RWPE2 (cell line): ENCODE measurements around the gene ECE1.

Experiments
- ATAC-seq: fragments of 200-7000 bp; cut with Tn5 transposase; 3 replicates; pipeline ENCODE4 v1.9.1; 2021; ENCODE audit warnings: low read depth
- DNase-seq: peaks from one replicate; pipeline ENCODE4 v3.0.0-alpha.2; 2020; ENCODE audit warnings: low spot score
- H3K27ac ChIP-seq: fragments of 450-650 bp; 2 replicates; pipeline ENCODE4 v1.5.1; 2017; ENCODE audit warnings: mild to moderate bottlenecking; ENCODE audit not compliant: poor library complexity, severe bottlenecking
- H3K27me3 ChIP-seq: fragments of 250-450 bp; sonication (Bioruptor Pico); 2 replicates; pipeline ENCODE4 v1.5.1; 2021; ENCODE audit warnings: mild to moderate bottlenecking, moderate library complexity; ENCODE audit not compliant: insufficient read depth, poor library complexity, severe bottlenecking
- H3K36me3 ChIP-seq: fragments of 250-450 bp; sonication (Bioruptor Pico); 2 replicates; pipeline ENCODE4 v1.5.1; 2020; ENCODE audit warnings: low read depth, mild to moderate bottlenecking, moderate library complexity
- H3K4me1 ChIP-seq: fragments of 250-450 bp; sonication (Bioruptor Pico); 2 replicates; pipeline ENCODE4 v1.5.1; 2021; ENCODE audit warnings: mild to moderate bottlenecking, moderate library complexity; ENCODE audit not compliant: insufficient read depth, poor library complexity, severe bottlenecking
- H3K4me3 ChIP-seq: fragments of 250-450 bp; sonication (Bioruptor Pico); 2 replicates; pipeline ENCODE4 v1.5.1; 2021; ENCODE audit warnings: mild to moderate bottlenecking, moderate library complexity; ENCODE audit not compliant: severe bottlenecking
- H3K9me3 ChIP-seq: fragments of 250-450 bp; sonication (Bioruptor Pico); 2 replicates; pipeline ENCODE4 v1.5.1; 2021; ENCODE audit warnings: mild to moderate bottlenecking, moderate library complexity; ENCODE audit not compliant: severe bottlenecking
- TF ChIP-seq, protein P1 (sequence below): fragments of 450-650 bp; IDR thresholded peaks from one replicate; pipeline ENCODE4 v1.5.1; 2017; ENCODE audit warnings: mild to moderate bottlenecking, moderate library complexity; ENCODE audit not compliant: poor library complexity, severe bottlenecking

Gene ECE1

DNA sequence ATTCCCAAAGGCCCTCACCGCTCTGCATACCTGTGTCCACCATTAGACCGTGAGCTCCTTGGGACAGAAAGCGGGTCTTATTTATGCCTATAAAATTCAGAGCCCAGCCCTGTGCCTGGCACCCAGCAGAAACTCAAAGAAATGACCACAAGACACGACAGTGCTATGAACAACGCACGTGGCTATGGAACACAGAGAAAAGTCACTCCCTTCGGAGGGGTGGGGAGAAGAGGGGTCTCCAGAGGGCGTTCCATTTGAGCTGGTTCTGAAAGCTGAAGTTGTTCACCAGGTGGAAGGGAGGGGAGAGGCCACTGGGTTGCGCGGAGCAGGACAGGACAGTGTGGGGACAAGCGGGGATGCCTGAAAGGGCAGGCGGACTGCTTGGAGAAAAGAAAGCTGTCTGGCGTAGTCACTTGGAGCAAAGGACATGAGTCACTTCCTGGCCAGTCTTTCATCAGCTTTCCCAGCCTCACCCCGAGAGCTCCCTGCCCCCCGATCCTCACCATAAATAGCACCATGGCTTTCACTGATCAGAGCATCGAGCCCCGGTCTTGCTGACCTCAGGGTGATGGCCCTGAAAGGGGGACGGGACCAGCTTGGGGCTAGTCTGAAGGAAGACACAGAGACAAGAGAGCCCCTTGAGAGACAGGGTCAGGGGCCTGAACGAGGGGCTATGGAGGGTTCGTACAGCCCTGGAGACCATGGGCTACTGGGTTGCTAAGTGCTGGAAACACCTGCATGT, 28.5 kb downstream of the ECE1 start:
- no peaks in the 10 kb centered on the region for H3K27me3 ChIP-seq
- H3K27ac ChIP-seq: peak overlapping the region; percentile 48
- H3K4me1 ChIP-seq: peaks cover 26% of the 10 kb centered on the region
- TF ChIP-seq, protein P1, sequence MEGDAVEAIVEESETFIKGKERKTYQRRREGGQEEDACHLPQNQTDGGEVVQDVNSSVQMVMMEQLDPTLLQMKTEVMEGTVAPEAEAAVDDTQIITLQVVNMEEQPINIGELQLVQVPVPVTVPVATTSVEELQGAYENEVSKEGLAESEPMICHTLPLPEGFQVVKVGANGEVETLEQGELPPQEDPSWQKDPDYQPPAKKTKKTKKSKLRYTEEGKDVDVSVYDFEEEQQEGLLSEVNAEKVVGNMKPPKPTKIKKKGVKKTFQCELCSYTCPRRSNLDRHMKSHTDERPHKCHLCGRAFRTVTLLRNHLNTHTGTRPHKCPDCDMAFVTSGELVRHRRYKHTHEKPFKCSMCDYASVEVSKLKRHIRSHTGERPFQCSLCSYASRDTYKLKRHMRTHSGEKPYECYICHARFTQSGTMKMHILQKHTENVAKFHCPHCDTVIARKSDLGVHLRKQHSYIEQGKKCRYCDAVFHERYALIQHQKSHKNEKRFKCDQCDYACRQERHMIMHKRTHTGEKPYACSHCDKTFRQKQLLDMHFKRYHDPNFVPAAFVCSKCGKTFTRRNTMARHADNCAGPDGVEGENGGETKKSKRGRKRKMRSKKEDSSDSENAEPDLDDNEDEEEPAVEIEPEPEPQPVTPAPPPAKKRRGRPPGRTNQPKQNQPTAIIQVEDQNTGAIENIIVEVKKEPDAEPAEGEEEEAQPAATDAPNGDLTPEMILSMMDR: no peak
- no peaks in the 10 kb centered on the region for H3K9me3 ChIP-seq
- peak; percentile 72 for ATAC-seq
- peaks cover 6% of the 10 kb centered on the region; the same call in 1 of the 2 replicates for H3K36me3 ChIP-seq
- no peak for DNase-seq
- no peak overlapping the region for H3K4me3 ChIP-seq

DNA sequence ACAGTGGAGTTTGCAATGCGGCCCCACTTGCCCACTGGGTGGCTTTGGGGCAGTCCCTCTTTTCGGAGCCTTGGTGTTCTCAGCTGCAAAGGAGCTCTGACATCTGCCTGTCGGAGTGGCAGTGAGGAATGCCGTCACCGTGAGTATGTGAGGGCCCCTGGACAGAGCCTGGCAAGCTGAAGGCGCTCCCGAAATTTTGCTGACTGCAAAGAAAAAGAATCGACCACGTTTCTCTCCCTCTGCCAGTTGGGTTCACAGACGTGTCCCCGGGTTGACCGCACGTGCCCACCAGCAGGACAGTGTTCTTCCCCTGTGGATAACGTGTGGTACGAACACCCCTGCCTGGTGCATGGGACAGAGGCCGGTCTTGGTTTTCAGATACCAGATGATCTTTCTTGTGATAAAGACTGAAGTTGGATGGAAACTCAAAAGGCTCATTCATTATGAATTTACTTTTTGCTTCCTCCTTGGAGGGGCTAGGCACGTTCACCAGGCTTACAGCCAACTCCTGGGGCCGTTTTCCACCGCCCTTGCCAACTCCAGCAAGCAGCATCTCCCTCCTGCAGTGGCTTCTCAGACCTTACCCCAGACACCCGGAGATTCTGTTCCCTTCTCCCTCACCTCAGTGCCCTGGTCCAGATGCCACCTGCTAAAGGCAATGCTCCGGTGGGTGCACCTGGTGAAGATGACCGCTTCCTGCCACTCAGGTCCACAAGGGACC, 29.7 kb downstream of the ECE1 start:
- Histone ChIP-seq H3K4me3 (no peak overlapping the region), H3K36me3 (peaks cover 13% of the 10 kb centered on the region), H3K4me1 (peaks cover 26% of the 10 kb centered on the region), H3K9me3 (no peaks in the 10 kb centered on the region), H3K27me3 (no peaks in the 10 kb centered on the region), H3K27ac (peak overlapping the region; percentile 48)
- no peak for ATAC-seq
- TF ChIP-seq, protein P1: no peak
- no peak for DNase-seq

DNA sequence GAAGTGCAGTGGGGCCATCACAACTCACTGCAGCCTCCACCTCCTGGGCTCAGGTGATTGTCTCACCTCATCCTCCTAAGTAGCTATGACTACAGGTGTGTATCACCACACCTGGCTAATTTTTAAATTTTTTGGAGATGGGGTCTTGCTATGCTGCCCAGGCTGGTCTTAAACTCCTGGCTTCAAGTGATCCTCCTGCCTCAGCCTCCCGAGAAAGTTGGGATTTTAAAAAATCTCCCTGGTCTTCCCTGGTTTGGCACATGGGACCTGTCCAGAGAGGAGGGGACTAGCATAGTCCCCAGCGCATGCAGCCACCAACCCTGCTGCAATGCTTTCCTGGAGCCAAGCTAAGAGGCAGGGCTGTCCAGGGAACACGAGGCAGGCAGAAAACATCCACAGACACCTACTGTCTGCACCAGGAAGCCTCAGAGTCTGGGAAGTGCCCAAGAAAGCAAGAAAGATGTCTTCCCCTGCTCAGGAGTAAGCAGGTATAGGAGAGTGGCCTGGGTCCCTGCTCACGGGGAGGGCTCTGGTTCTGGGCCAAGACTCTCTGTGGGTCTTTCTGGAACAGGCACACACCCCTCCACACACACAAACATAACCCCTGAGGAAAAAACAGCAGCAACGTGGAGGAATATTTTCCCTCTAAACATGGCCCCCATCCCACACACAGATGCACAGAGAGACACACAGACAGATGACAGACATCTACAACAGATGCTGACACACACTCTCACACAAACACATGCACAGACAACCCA, 30.8 kb downstream of the ECE1 start:
- H3K36me3 ChIP-seq: peaks cover 20% of the 10 kb centered on the region
- DNase-seq (no peak), ATAC-seq (no peak)
- no peak overlapping the region for H3K27ac ChIP-seq
- TF ChIP-seq, protein P1: no peak
- no peak overlapping the region for H3K4me3 ChIP-seq
- no peaks in the 10 kb centered on the region for H3K9me3 ChIP-seq
- H3K4me1 ChIP-seq: peaks cover 26% of the 10 kb centered on the region
- no peaks in the 10 kb centered on the region for H3K27me3 ChIP-seq

DNA sequence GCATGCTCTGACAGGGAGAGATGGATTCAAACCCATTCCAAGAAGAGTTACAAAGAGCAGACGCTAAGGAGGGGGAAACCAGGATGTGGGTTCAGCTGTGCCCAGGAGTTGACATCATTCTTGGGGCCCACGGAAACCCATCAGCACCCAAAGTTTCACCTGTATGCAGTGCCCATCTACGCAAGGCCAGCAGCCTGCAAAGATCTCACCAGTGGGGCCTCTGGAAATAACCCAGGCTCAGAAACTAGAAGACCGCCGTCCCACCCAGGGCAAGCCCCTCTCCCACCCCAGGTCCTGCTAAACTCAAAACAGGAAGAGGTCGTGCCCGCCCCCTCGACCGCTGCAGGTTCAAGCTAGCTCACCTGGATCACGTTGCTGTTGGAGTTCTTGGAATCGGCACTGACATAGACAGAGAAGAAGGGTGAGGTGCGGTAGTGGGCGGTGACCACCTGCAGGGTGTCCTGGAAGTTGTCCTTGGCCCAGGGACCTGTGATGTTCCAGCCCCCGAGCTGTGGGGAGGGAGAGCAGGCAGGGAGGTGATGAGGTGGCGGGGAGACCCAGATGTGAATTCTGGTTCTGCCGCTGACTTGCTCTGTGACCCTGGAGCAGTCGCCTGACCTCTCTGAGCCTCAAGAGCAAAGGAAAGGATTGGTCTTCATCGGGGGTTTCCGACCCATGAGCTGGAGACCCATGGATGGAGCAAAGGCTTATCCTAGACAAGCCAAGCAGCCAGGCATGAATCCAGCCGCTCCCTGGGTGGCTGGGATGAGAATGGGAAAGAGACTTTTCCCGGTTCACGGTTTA, 31.7 kb downstream of the ECE1 start:
- no peak overlapping the region for H3K27ac ChIP-seq
- H3K27me3 ChIP-seq: no peaks in the 10 kb centered on the region
- peaks cover 26% of the 10 kb centered on the region for H3K4me1 ChIP-seq
- no peak for DNase-seq
- peaks cover 20% of the 10 kb centered on the region for H3K36me3 ChIP-seq
- no peak overlapping the region for H3K4me3 ChIP-seq
- TF ChIP-seq, protein P1: no peak
- H3K9me3 ChIP-seq: no peaks in the 10 kb centered on the region
- ATAC-seq: no peak
